GM18868 (cell line): ENCODE data around the gene CSRP1.
"Not testable (repeated sequence)": the region's sequence is repeated elsewhere in the genome, so short reads cannot be mapped to it uniquely, and the experiment has no call there.

ENCODE experiments used
- ATAC-seq: cut with Tn5 transposase; IDR thresholded peaks from one replicate; pipeline ENCODE4 v1.9.1; 2021; ENCODE audit warnings: mild to moderate bottlenecking, moderate library complexity; ENCODE audit not compliant: unreplicated experiment

Gene CSRP1

DNA sequence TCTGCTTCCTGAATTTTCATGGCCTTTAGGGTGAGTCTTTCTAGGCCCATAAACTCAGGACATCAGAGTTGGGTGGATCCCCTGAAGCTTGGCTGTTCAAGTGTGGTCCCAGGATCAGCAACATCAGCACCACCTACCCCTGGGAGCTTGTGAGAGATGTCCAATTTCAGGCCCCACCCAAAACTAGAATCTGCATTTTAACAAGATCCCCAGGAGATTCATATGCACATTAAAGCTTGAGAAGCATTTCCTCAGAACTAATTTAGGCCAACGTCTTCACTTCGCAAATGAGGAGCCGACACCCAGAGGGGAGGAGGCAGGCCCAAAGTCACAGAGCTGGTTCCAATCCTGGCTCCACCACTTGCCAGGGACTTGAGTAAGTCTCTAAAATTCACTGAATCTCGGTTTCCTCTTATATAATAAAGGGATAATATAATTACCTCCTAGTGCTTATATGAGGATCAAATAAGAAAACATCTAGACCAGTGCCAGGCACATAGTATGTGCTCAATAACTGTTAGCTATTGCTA is 27.7 kb downstream of the CSRP1 start:
- no peak for ATAC-seq

DNA sequence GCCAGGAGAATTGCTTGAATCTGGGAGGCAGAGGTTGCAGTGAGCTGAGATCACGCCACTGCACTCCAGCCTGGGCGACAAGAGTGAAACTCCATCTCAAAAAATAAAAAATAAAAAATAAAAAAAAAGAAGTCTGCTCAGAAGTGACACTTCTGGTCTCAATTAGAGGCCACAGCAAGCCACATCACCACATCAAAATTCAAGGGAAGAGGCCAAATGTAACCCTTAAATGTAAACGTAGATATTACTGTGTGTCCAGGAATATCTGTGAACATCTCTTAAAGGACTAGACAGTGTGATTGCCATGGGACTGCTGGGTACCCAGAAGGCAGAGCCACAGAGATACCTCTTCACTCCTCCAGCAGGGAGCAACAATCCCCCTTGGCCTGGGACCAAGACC is 28.3 kb downstream of the CSRP1 start:
- not testable (repeated sequence) for ATAC-seq

DNA sequence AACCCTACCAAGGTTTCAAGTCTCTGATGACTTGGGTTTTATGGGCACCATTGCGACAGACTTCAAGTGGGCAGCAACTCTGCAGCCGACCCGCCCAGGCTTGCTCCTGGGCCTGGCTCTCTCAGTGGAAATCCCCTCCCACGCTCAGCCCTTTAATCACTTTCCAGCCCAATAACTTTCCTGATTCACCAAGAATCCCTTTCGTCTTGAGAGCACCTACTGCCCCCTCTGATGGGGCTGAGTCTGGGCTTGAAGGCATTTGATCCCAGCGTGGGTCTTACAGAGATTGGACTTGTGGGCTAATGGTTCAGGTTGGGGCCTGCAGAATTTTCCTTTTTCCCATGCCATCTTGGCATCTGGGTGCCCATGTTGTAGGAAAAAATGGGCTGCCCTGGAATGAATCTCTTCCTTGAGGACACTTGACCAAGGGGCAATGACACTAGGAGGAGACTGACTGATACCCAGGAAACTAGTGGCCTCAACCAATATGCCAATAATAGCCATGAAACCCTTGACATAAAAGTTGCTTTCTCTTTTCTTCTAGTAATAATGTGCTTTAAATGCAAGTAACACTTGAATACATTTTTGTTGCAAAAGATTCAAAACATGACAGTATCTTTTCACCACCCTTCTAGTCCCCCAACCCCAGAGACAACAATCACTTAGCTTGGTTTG is 30.1 kb downstream of the CSRP1 start:
- ATAC-seq = no peak

DNA sequence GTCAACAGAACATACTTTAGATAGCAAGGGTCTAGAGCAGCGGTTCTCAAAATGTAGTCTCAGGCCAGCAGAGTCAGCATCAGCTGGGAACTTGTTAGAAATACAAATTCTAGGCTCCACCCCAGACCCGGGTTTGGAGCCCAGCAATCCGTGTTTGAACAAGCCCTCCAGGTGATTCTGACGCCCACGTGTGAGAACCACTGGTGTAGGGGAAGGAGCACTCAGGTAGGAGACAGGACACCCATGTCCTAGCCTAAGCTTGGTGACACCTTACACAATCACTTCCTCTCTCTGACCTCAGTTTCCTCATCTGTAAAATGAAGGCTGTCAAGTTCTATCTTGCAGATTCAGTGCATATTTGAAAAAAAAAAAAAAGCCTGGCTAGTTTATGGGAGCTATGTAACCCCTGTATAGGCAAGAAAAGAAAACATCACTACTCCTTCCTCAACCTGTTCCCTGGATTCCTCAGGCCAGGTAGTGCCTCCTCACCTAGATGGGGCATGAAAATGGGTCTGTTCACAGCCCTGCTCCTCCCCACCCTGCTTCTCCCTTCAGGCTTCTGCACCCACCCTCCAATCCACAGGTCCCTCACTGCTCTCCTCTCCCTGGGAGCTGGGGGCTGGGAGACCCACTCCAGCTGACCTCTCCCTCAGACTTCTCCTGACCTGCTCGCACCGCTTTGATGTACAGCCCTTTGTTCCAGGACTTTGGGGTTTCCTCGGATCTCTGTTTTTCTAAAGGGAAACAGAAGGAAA is 30.8 kb downstream of the CSRP1 start:
- ATAC-seq = no peak

DNA sequence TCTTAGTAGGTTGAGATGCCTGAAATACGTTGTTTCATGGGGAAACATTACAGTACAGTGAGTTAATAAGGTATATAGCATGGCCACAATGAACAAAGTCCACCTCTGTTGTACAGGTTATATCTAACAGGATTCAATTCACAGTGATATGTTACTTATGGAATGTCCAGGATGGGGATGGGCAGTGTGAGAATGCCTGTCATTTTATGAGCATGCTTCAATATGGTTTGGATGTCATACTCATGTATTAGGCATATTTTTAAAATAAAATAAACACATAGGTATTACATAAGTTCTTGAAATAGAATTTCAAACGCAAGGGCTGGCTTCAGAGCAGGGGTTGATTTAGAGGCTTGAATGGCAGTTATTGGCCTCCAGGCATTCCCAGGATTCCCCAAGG is 31.8 kb downstream of the CSRP1 start:
- no peak for ATAC-seq

DNA sequence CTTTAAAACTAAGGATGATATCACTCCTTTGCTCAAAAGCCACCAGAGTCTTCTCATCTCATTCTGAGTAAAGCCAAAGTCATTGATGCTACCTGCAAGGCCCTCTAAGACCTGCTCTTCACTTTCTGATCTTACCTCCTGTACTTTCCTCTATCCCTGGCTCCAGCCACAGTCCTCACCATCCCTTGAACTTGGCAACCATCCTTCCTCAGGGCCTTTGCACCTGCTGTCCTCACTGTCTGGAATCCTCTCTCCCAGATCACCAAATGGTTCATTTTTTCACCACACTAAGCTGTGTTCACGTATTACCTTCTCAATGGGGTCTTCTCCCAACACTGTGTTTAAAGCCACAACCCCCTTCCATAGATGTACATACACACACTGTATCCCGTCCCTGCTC is 33.6 kb downstream of the CSRP1 start:
- no peak for ATAC-seq

DNA sequence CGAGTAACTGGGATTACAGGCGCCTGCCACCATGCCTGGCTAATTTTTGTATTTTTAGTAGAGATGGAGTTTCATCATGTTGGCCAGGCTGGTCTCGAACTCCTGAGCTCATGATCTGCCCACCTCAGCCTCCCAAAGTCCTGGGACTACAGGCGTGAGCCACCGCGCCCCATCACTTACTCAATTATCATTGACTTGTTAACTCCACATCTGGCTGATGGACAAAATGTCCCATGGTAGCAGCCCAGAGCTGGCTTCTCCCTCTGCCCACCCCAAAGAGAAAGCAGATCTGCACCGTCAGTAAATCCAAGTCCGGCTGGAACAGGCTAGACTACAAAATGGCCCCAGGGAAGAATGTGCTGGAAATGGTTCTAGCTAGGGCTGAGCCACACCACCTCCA is 34.6 kb downstream of the CSRP1 start:
- not testable (repeated sequence) for ATAC-seq

DNA sequence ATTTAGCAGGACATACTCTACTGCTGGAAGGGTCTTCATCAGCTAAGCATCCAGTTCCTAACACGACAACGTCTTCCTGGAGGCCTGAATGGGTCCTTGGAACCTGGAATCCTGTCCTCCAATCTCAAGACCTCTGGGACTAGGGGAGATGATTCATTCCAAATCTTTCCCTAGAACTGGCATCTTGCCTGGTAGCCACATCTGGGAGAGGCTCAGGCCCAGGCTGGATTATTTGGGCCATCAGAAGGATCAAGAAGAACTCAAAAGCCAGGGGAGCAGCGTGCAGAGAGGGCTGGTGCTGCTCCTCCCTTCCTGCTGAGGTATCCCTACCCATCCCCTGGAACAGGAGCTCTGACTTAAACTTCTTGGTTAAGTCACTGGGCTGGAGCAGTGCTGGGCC is 35.2 kb downstream of the CSRP1 start:
- ATAC-seq = no peak

DNA sequence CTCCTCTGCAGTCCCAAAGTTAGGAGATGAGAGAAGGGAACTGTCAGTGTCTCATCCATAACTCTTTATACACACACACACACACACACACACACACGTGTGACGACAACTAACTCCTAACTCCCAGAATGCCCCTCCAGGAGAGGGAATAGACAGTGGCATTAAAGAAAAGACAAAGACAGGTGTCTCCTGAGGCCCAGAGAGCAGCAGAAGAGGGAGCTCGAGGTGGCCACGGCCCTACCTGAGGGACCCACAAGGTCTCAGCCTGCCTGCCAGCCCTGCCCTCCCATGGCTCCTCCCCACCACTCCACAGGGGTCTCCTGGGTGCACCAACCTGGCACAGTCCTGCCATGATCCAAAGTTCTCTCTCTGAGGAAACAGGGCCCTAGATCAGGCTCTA is 36.3 kb downstream of the CSRP1 start:
- no peak for ATAC-seq

DNA sequence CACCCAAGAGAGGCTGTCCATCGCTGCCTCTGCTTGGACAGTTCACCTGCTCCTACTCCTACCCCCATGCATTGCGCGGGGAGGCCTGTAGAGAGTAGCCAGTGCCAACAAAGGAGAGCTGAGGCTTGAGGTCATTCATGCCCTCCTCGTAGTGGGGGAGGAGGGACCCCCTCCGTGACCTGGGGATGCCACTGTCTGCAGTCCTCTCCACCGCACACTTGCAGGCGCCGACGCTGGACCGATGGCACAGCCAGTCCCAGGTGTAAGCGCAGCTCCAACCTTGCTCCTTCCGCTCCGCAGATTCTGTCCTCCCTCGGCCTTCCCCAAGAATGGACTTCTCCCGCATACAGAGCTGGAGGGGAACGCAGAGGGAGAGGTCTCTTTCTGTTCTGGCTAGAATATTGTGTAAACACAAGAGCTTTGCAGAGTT is 37.3 kb downstream of the CSRP1 start:
- ATAC-seq = no peak

DNA sequence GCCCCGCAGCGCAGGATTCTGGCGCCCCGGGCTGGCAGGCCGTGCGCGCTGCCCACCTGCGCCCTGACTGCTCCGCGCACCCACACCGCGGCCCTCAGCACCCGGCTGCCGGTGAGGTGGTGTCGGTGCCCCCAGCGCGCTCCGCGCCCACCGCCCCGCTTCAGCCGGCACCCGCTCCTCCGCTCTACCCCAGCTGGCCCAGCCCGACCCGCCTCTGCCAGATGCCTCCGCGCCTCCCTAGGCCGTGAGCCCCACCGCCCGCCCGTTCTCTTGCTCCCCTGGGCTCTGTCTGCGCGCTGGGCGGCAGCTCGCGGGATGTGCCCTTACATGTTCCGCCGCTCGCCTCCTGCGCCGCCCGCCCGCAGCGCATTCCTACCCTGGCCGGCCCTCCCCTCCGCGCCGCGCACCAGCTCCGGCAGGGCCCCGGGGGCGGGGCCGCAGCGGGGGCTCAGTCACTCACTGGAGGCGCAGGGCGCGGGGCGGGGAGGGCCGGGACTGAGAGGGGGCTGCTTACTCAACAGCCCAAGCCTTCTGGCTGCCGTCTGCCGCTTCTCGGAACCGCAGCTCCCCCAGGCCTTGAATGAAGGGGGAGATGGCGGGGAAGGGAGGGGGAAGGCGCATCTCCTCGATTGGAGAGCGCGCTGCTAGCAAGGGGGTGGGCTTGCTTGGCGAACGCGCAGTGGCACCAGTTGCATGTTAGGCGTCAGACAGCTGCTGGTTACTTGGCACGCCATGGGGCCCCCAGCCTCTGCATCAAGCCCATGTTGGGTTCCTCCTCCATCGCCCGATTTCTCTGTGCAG is 37.9 kb downstream of the CSRP1 start, which contains the start of gene PHLDA3:
TSS of gene PHLDA3 (minus strand) at position 345 of the 801 bp plus-strand sequence. CDS start 402 bp downstream, outside the sequence.
- ATAC-seq = peak; percentile 86

DNA sequence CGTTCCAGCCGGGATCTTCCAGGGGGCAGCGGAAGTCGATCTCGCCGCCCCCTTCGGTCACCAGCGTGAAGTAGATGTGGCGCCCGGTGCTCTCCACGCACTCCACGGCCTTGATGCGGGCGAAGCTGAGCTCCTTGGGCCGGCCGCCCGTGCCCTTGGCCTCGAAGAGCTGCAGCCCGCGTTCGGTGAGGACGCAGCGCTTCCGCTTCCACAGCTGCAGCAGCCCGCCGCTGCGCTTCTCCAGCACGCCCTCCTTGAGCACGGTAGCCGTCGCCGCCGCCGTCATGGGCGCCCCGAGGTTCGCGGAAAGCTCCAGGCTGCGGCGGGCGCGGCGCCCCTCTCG is 38.5 kb downstream of the CSRP1 start:
- ATAC-seq = peak; percentile 36

DNA sequence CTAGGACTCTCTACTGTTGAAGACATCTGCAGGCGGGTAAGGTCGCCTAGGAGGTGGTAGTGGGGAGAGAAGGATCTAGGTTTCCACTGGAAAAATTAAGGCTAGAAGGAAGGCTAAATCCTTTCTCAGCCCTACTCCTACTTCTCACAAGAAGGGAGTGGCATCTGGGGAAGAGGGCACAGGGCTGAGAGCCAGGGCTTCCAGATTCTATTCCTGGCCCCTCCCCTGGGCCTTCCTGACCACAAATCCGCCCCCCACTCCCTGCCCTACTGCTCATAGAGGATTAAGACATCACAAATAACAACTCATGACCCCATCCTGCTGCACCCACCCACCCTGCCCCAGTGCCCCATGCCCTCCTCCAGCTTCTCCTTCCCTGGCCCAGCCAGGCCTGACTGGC is 40.4 kb downstream of the CSRP1 start:
- no peak for ATAC-seq

DNA sequence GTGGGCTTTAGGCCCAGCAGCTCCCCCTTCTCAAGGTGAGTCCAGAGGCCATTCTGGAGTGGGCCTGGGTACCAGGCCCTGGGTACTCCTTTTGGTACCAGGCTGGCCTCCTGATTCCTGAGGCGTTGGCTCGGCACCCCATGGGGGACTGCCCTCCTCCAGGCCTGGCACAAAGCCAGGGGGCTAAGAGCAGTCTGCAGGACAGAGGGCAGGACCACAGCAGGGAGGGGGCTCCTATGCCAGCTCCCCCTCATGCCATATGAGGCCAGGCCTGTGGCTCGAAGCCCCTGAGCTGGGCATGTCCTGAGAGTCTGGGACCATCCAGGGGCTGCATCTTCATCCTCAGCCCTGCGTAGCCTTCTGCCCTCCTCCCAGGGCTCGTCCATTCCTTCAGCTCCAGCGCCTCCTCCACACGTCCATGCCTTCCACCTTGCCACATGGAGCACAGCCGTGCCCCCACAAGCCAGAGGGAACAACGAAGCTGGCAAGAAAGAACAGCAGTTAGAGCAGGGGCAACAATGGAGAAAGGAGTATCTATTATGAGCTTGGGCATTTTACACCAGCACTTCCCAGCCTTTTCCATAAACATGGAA is 41.1 kb downstream of the CSRP1 start:
- ATAC-seq = no peak

DNA sequence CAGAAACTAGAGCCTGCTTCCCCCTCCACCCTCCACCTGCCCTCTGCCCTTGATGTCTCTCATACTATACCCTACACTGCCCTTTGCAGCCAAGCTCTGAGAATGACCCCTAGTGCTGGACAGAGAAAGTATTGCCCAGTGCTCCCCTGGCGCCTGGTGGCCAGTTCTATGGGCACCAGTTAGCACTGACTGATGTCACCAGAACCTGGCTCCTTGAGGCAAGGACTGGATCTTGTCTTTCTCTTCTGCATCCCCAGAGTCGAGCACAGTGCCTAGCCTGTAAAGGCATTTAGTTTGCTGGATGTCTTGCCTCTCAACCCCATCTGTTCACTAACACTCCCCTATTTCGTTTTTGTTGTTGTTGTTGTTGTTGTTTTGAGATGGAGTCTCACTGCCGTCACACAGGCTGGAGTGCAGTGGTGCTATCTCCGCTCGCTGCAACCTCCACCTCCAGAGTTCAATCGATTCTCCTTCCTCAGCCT is 43.8 kb downstream of the CSRP1 start:
- no peak for ATAC-seq

DNA sequence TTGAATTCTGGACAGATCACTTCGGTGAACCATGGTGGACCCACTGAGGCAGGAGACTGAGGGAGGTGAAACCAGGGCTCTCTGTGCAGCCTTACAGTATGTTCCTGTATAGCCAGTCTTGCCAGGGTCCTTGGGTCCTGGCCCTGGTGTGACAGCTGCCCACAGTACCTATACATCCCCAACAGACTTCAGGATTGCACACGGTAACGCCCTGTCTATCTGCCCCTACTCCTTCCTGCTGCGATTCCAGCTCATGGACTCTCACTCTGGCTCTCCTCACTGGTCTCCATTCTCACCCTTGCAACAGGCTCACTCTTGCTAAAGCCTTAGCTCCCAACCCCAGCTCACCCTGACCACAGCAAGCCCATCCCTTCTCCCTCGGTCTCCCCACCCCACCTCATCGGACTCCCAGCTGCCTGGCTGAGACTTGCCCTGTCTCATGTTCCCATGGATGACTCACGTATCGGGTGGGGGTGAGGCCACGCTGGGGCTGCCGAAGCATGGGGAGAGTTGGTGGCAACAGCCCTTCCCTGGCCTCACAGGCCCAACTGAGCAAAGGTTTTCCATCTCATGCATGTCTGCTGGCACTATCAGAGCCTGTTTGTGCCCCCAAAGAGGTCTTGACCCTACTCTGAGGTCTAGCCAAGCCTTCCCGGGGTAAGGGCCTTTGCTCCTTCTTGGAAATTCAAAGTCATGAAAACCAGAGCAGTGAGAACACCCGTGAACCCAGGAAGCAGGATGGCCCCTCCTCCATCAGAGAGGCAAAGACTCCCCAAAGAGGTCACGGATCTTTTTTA is 45.1 kb downstream of the CSRP1 start:
- ATAC-seq = no peak

DNA sequence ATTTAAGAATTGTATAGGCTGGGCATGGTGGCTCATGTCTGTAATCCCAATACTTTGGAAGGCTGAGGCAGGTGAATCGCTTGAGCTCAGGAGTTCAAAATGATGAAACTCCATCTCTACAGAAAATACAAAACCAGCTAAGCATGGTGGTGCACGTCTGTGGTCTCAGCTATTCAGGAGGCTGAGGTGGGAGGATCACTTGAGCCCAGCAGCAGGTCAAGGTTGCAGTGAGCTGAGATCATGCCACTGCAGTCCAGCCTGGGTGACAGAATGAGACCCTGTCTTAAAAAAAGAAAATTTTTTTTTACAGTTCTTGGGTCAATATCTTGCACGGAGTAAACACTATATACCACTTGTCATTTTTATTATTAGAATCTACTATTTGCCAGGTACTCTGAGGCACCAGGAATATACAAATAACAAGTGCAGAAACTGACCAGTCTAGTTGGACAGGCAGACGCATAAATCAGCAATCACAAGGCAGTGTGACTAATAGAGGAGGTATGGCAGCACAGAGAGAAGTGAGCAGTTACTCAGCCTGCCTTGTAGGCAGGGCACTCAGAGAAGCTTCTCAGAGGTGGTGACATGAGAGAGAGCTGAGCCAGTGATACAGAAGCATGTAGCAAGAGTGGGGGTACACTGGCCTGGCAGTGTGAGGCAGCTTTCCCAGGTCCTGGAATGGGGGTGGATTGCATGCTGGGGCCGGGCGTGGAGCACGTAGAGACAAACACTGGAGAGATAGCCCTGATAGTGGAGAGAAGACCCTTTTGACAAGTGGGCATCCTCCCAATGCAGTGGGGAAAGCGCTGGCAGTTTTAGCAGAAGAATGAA is 45.9 kb downstream of the CSRP1 start:
- ATAC-seq = no peak

DNA sequence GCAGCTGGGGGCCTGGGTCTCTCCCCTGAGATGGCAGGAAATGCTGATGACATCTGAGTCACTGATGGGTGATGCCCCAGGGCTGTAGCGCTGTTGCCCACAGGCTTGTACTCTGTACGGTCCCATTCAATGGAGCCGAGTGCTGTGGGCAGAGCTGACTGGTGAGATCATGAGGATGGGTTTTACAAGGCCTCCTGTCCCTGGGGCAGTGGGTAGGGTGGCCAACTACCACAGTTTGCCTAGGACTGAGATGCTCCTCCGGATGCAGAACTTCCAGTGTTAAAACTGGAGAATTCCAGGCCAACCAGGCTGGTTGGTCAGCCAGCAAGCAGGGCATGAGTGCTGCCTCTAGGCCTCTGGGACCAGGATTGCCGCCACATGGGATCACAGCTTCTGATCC is 47.1 kb downstream of the CSRP1 start:
- ATAC-seq = no peak

DNA sequence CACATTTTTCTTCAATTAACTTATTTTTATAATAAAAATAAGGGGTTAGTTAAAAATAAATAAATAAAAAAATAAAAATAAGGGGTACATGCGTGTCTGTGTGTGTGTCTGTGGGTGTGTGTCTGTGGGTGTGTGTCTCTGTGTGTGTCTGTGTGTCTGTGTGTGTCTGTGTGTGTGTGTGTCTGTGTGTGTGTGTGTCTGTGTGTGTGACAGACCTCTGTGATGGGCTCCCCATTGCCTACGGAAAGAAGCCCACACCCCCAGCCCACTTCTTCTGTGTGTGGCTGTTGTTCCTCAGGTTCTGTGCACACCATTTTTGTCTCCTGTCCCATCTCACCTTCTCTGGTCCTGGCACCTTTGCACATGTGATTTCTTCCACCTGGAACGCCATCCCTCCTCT is 47.9 kb downstream of the CSRP1 start:
- ATAC-seq = no peak
